NCI-H460 (cell line): ENCODE measurements around the gene LACTBL1. TPM values are rescaled to one million over a fixed set of nuclear protein-coding genes. Genes with fewer than 3 reads are reported as not detected.
"Not testable (repeated sequence)": the region's sequence is repeated elsewhere in the genome, so short reads cannot be mapped to it uniquely, and the experiment has no call there.

Experiments
- DNase-seq: peaks from one replicate; pipeline ENCODE4 v3.0.0-alpha.2; 2016; ENCODE audit warnings: low read depth; ENCODE audit errors: extremely low read depth
- polyA plus RNA-seq: library from polyadenylated mRNA; depleted of rRNA; stranded (reverse); fragments of >200 nt; gene quantifications from 2 replicates; pipeline ENCODE4 v1.2.3, GENCODE V29; 2014; cell fraction: nucleus; rRNA removed
- total RNA-seq: library from RNA; depleted of rRNA; stranded (reverse); fragments of >200 nt; shearing (Covaris generic); gene quantifications from 2 replicates; pipeline ENCODE4 v1.2.3, GENCODE V29; 2014; rRNA removed

The LACTBL1 gene
- total RNA-seq: not detected in 2 replicates
- polyA plus RNA-seq: not detected in 2 replicates

- no peak for DNase-seq
Measured at GRCh38 chr1:22972760-22973159, at the start of gene LACTBL1. Gene LACTBL1, minus strand, starts transcription at chr1:22972866. Its CDS starts 550 bp downstream, at chr1:22972316.

GRCh38 chr1:23021834-23022233, 49.2 kb upstream of the LACTBL1 start:
- no peak for DNase-seq

- DNase-seq: no peak
Measured at GRCh38 chr1:23020706-23021405, 48.2 kb upstream of the LACTBL1 start.

GRCh38 chr1:23019863-23020625, 47.4 kb upstream of the LACTBL1 start:
- DNase-seq: peak; percentile 13

- peak; percentile 96 for DNase-seq
Measured at GRCh38 chr1:23019094-23019862, 46.6 kb upstream of the LACTBL1 start, which contains the start of gene KDM1A. Gene KDM1A, plus strand, starts transcription at chr1:23019468. Its CDS starts 129 bp downstream, at chr1:23019597.

GRCh38 chr1:23018661-23019093, 46.0 kb upstream of the LACTBL1 start:
- no peak for DNase-seq

- DNase-seq: no peak
Measured at GRCh38 chr1:23013657-23014056, 41.0 kb upstream of the LACTBL1 start.

GRCh38 chr1:23010025-23010424, 37.4 kb upstream of the LACTBL1 start:
- not testable (repeated sequence) for DNase-seq

GRCh38 chr1:23008901-23009300, 36.2 kb upstream of the LACTBL1 start:
- no peak for DNase-seq

- no peak for DNase-seq
Measured at GRCh38 chr1:23007106-23007505, 34.4 kb upstream of the LACTBL1 start.

GRCh38 chr1:23004769-23005168, 32.1 kb upstream of the LACTBL1 start:
- DNase-seq: not testable (repeated sequence)

GRCh38 chr1:23004112-23004511, 31.4 kb upstream of the LACTBL1 start:
- DNase-seq: no peak

- DNase-seq: not testable (repeated sequence)
Measured at GRCh38 chr1:23002218-23002617, 29.6 kb upstream of the LACTBL1 start.

GRCh38 chr1:23000133-23000532, 27.5 kb upstream of the LACTBL1 start:
- DNase-seq: not testable (repeated sequence)

GRCh38 chr1:22997528-22997927, 24.9 kb upstream of the LACTBL1 start:
- not testable (repeated sequence) for DNase-seq

- DNase-seq: no peak
Measured at GRCh38 chr1:22995774-22996173, 23.1 kb upstream of the LACTBL1 start.

- not testable (repeated sequence) for DNase-seq
Measured at GRCh38 chr1:22993220-22993795, 20.6 kb upstream of the LACTBL1 start.

- not testable (repeated sequence) for DNase-seq
Measured at GRCh38 chr1:22992384-22992783, 19.7 kb upstream of the LACTBL1 start.

- DNase-seq: no peak
Measured at GRCh38 chr1:22983944-22984343, 11.3 kb upstream of the LACTBL1 start.

- not testable (repeated sequence) for DNase-seq
Measured at GRCh38 chr1:22980471-22980790, 7.8 kb upstream of the LACTBL1 start.

- no peak for DNase-seq
Measured at GRCh38 chr1:22978299-22978698, 5.6 kb upstream of the LACTBL1 start.
